LHCN-M2 (cell line): ENCODE measurements around the gene KCNN3. TPM values are rescaled to one million over a fixed set of nuclear protein-coding genes. Genes with fewer than 3 reads are reported as not detected.

ENCODE experiments used
- DNase-seq: peaks from one replicate; pipeline ENCODE4 v3.0.0-alpha.2; 2012; ENCODE audit warnings: low read depth
- total RNA-seq: library from RNA; depleted of rRNA; stranded (reverse); fragments of >200 nt; gene quantifications from 2 replicates; pipeline ENCODE4 v1.2.3, GENCODE V29; 2014

The KCNN3 gene
- total RNA-seq, 1 experiment from 2014 or later: 2.8 TPM

DNA sequence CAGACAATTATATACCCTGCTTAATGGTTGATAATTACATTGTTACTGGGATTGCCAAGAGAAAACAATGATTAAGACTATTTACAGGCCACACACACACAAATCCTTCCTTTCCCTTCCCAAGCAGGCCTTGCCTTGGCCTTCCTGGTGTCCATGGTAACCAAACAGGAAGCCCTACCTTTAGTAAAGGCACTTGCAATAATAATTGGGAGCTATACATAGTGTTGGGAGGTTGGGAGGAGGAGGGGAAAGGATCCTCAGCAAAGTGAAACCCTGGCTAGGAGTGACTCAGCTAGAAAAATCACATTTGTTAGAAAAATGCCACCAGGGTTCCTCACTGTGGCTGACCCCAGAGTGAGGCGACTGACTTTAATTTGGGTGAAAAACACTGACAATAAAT lies 139.8 kb downstream of the KCNN3 start:
- peak; percentile 62 for DNase-seq

DNA sequence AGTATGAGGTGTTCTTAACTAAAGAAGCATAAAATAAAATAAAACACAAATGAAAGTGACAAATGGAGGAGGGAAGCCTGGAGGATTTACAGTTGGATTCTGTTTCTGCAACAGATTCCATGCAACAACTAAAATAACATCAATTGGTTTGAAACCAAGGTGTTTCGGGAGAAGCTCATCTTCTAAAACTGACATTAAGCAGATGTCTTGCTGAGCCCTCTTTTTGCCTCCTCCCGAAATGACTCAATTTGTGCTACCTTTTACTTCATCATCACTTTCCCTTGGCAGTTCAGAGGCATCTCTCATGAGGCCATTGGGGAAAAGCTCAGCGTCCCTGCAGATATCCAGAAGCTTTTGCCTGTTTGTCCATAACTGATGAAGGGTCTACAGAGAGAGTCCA lies 140.5 kb downstream of the KCNN3 start:
- no peak for DNase-seq

DNA sequence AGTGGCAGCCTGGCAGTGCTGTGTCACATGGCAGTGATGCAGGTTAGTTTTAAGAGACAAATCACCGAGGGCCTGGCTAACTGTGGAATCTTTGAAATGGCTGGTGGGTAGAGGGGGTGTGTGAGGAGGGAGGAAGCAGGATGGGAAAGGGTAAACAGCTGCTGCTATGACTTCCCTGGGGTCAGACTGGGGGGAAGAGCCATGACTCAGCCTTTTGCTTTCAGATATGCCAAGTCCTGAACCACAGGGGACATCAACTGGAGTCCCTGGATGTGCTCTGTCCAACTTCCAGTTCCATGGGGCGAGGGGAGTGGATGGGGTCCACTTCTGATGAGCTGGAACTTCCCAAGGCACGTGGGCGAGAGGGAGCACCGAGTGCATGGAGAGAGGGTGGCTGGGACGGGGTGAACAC lies 141.0 kb downstream of the KCNN3 start:
- DNase-seq: peak; percentile 90

DNA sequence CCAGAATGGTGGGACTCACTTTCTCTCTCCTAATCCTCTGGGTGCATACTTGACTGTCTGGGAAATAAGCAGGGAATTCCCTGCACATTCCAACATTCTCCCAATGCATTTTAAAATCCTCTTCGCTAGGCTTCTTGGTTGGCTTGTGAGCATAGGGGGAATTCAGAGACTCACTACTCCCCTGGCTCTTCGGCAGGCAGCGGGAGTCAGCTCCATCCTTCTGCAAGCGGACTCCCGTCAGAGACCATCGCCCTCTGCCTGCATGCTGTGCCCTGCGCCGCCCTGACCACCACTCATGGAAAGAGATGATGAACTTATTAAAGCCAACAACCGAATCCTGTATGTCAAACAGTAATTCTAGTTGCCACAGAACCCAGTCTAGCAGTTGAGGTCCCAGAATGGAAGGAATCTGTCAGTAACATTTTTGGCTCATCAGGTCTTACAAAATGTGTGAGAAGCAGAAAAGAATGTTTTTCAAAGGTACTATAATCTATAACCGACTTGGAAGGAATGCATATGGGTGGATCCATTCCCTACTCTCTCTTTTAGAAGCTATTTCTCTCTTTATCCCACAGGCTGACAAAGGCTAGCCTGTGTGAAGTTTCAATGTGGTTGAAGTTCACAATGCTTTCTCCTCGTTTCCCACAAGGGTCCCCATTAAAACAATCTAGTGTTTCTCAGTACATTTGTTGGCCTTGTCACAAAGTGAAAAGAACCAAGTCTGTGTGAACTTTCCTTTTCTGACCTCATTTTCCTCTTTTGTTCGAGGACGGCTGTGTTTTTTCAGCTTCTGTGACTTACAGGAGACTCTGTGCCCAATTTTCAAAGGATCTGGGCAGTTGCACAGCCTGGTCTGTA lies 143.0 kb downstream of the KCNN3 start:
- DNase-seq: no peak

DNA sequence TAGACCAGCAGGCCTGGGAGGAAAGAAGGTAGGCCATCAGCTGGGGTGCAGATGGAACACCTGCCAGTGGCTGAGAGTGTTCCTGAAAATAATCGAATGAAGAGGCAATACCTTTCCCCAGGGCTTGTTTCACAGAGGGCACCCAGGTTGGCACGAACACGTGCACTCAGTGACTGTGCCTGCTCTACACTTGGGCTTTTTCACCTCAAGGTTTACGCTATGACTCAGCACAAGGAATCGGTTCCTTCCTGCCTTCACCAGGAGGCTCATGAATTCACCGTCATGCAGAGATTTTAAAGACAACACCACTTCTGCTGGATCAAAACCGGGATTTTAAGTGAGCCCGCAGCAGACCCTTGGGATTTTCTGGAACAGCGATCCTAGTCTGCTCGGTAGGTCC lies 143.6 kb downstream of the KCNN3 start:
- no peak for DNase-seq

DNA sequence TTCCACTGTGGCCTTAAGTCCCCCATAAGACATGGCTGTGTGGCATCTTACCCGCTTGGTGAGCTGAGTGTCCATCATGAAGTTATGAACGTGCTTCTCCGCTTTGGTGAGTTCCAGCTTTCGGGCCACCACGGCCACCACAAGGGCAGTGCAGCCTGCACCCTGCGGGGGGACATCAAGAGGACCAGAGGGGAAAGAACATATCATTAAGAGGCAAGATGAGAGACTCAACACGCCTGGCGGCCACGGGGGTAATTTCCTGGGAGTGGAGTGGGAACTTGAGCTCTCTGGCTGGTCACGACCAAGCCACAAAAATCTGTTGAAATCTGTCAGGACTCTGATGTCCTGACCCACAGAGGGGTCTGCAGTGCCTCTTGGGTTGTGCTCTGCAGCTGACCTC lies 144.2 kb downstream of the KCNN3 start:
- no peak for DNase-seq

DNA sequence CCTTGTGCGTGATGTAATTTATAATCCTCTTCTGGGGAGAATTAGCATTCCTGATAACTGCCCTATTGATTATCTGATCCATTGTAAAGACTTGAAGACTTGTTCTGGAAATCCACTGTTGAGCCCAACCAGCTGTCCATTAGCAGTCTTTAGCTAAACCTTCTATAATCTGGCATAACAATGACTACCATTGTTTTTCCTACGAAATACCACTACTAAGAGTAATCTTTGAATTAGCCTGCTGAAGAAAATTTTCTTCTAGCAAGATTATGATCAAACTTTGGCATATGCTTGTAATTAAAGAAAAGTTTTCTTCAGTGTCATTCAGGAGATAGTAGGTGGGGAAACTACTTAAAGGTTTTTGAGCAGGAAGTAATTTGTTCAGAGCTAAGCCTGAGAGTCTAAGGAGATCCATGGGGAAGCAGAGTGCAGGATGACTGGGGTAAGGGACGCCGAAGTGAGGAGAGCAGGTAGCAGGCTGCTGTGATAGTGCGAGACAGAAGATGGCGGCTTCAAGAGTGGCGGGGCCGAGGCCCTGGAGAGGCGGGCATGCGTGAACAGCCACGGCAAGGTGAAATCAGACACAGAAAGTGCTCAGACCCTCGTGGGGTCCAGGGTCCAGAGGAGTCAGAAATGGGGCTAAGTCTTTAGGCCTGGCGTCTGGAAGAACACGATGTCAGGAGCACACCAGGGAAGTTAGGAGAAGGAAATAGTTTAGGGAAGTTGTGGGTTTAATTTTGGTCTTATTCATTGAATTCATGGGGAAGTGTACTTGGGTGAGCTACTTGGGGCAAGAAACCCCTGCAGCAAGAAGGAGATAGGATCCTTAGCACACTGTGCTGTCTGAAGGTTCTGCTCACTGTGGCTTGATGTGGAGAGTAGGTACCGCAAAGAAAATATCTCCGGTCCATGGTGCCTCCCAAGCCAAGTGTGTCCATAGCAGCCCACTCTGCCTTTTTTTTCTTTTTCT lies 149.5 kb downstream of the KCNN3 start:
- no peak for DNase-seq

DNA sequence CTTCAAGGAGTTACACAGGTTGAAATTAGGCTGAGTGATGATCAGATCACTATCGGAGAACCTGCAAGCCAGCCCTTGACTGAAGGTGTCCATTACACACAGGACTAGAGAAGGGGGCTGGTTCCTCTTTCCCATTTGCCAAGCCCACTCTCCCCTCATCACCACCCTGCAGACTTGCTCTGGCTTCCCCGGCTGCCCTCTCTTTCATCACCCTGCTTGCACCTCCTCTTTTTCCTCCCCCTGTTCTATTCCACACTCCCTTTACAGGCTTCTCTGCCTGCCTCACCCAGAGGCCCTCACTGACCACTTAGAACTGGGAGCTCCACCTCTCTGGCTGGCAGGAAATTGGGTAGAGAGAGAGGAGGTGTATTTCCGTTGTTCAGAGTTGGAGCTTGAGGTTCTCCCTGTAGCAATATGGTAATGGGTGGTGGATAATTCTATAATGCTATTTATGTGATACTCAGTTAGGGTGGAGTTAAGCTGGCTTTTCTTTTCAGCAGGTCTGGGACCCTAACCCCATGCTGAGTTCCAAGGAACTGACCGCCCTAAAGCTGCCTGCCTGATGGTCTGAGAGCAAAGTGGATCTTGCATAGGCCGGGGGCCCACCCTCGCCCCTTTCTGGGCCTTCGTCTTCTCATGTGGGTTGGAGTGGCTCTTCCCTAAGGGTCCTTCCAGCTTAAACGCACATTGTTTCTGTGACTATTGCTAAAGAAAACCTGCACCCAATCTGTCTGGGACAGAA lies 150.3 kb downstream of the KCNN3 start:
- DNase-seq: no peak

DNA sequence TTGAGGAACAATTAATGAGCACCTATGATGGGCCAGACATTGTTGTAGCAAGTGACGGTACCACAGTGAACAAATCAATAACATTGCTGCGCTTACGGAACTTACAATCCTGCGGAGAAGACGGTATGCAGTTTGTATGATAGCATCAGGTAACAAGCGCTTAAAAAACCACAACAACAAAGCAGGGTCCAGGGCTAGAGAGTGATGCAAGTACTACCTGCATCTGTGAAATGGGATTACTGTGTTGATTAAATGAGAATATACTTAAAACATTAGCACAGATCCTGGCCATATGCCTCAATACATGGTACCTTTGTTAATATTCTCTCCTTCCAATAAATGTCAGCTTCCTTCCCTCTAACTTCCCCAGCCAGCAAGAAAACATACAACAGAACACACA lies 151.5 kb downstream of the KCNN3 start:
- no peak for DNase-seq

DNA sequence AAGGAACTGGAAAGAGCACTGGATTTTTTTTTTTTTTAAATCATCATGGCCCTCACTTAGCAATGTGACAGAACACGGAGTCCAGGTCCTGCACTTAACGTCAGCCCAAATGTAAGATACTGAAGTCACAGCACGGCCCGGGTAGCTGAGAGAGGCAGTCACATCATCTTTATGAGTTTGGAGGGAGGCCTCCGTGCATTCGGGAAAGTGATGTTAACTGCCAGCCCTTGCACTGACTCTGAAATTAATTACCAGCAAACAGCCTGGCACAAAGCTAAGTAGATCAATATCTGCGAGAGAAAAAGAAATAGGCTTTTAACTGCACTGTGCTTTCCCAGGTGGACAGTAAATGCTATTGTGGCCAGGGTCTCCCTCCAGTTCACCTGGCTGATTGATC lies 152.6 kb downstream of the KCNN3 start:
- no peak for DNase-seq

DNA sequence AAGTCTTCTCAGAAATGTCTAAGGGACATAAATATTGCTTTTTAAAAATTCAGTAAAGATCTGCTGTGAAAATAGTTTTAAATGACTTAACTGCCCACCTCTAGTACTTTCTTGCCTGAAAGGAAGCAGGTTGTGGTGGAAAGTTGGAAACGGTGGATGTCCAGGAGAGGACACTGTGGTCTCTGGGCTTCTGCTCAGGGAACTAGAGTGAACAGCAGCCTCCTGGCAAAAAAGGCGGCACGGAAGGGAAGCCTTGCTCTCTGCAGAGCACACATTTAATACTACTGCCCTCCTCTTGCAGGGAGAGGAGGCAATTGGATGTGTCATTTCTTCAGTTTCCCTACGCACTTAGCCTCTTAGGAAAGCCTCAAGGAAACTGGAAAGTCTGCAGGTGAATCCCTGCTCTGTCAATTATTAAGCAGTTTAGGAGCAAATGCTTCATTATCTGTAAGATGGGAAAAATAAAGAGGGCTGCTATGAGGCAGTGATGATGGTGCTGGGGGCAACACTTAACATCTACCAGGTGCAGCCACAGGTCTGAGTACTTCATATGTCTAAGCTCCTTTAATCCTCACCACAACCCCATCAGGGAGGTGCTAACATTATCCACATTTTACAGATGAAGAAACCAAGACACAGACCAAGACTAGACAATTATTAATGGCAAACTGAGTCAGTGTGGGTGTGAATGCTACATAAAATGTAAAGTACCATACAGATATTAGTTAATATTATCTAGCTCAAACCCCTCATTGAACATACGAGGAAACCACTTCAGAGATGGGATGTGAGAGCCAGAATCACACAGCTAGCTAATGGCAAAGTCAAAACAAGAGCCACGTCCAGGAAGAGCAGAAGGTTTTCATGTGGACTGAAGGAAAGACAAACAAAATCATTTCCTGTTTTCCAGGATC lies 153.2 kb downstream of the KCNN3 start:
- DNase-seq: no peak

DNA sequence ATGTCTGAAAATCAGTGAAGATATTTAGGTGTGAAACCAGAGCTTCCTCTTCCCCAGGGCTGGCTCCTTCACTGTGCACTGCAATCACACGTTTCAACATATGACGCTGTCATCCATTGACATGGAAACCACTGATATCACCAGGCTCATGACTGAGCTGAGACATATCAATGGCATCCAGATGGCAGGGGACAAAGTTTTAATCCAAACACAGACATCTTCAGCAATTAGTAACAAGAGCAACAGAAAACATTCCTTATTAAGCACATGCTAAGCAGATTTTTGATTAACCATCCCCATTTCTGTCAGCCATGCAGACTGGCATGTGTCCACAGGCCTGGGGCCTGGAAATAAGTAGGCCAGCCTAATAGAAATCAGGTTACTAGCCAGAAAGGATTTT lies 154.1 kb downstream of the KCNN3 start:
- DNase-seq: peak; percentile 29

DNA sequence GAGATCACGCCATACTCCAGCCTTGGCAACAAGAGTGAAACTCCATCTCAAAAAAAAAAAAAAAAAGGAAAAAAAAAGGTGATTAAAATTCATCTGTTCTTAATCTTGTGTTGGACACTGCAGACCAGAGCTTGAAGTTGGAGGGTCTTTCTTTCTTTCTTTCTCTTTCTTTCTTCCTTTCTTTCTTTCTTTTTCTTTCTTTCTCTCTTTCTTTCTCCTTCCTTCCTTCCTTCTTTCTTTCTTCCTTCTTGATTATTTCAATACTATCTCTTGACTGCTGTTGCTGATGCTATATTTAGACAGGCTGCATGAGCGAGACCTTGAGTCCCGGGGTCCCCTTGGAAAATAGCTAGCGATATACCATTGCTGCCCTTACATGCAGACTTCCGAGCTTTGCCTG lies 154.7 kb downstream of the KCNN3 start:
- no peak for DNase-seq

DNA sequence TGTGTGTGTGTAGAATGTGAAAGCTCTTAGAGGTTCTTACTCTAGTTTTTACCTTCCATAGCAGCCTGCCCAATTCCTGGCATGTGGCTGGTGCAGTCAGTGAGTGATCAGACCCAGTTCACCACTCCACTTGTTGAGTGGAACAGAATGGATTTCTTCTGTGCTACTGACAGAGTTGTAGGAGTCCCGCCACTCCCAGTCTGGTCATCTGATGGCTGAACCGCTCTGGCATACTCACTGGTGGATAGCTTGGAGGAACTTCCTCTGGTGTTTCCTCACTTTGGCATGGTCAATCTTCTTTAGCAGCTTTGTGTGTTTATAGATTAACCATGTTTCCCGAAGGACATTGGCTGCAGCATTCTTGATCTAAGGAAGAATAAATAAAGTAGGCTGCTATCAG lies 155.4 kb downstream of the KCNN3 start:
- DNase-seq: peak; percentile 39

DNA sequence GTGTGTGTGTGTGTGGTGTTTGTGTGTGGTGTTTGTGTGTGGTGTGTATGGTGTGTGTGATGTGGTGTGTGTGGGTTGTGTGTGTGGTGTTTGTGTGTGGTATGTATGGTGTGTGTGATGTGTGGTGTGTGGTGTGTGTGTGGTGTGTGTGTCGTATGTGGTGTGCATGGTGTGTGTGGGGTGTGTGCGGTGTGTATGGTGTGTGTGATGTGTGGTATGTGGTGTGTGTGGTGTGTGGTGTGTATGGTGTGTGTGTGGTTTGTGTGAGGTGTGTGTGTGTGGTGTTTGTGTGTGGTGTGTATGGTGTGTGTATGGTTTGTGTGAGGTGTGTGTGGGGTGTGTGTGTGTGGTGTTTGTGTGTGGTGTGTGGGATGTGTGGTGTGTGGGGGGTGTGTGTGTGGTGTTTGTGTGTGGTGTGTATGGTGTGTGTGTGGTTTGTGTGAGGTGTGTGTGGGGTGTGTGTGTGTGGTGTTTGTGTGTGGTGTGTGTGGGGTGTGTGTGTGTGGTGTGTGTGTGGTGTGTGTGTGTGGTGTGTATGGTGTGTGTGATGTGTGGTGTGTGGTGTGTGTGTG lies 155.9 kb downstream of the KCNN3 start:
- DNase-seq: no peak

DNA sequence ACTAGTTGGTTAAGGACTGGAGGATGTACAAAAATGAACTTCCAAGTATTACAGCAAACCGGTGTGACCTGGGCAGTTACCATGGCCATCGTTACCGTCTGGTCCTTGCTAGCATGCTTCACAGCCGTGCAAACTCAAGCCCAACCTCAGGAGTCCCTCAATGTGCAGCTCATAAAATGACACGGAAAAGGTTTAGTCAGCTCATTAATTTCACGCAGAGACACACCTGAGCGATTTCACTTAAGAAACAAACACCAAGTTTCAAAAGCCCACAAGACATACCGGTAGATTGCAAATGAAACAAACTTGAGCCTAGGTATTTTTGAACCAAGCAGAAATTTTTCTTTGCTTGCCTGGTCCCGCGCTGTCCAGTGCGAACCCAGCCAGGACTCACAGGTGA lies 157.1 kb downstream of the KCNN3 start:
- no peak for DNase-seq

DNA sequence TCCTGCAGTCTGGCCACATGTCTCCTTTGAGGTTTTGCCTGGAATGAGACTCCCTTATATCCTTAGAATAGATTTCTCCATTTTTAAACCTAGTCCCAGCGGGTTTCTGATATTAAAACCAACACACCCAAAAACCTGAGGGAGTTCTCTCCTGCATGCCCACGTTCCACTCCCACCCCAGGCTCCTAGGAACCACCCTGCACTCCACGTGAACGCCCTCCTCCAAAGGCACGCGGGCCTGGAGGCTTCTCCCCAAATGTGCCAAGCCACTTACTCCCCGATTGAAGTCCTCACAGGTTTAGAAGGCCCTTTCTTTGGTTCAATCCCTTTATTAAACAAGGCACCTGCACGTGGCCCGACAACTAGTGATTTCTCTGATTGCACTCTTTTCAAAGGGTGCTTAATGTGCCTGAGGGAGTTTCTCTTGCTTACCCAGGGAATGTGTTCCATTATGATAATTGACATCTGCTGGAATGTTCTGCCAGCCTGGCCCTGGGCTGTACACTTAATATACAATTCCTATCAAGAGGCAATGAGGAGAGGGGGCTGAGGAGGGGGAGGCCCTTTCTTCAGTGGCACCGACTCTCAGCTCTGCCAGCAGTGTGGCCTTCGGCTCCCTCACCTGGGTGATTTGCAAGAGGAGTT lies 157.8 kb downstream of the KCNN3 start:
- no peak for DNase-seq

DNA sequence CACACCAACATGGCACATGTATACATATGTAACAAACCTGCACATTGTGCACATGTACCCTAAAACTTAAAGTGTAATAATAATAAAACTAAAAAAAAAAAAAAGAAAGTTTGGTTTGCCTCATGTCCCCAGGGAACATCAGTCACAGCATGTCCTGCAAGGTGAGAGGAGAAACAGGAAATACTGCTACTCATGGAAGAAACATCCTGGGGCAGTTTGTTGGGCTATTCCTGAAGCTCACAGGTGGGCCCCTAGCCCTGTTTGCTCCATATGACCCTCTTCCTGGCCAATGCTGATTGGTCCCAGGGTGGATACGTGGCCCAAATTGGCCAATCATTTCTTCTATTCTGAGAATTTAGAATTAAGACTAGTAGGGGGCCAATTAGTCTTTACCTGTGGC lies 158.7 kb downstream of the KCNN3 start:
- DNase-seq: no peak

DNA sequence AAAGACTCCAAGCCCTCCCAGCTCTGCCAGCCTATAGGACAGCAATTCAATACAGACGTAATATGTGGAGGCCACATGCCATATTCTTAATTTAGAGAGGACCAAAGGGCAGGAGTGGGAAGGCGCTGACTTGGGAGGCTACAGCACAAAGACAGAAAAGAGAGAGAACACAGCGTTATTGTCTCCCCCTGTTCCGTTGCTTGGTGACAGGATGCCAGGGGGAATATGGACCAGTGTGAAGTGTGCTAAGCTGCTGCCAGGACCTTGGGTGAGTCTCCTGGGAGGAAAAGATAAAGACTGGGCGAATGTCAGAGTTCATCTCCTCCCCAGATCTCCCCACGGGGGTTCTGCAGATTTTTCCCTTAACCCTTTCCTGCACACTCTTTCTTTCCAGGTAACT lies 160.0 kb downstream of the KCNN3 start:
- no peak for DNase-seq

DNA sequence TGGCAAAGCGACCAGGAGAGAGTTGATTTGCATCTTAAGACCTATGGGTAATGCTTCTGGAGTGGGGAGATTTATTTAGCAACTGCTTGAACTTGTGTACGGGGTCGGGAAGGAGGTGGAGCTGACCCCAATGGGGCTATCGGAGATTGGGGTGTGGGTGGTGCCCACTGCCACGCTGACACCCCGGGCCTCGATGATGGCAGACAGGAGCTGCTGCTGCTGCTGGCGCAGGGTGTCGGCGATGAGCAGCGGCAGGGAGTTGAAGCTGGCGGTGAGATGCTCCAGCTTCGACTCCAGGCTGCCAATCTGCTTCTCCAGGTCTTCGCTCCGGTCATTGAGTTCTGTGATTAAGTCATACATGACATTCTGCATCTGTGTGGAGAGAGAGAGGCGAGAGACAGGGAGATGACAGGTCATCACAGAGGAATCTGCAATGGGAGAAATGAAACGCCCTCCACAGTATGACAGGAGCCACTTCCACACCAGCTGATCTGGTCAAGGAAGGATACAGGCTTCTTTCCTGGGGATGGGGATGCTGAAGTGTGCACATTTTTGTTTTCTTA lies 162.1 kb downstream of the KCNN3 start:
- no peak for DNase-seq
